K562 (cell line): Measurements from ENCODE around the gene PTPRM. TPM values are rescaled to one million over a fixed set of nuclear protein-coding genes. Genes with fewer than 3 reads are reported as not detected.

Experiments used
- ATAC-seq: fragments of 200-7000 bp; cut with Tn5 transposase; 3 replicates; pipeline ENCODE4 v1.9.1; 2020; ENCODE audit warnings: moderate library complexity
- BruUV-seq: library from RNA; stranded (reverse); fragments of 400-500 nt; replicated peaks from 2 replicates; lab custom pipeline; 2021; lab: Mats Ljungman, UMichigan
- CTCF ChIA-PET: fragments of 300-600 bp; formaldehyde crosslinking; extraction: SDS; loops from one replicate; lab custom pipeline; 2021; ENCODE audit warnings: low intra/inter-chr PET ratio; lab: Yijun Ruan, JAX
- POLR2A ChIA-PET: fragments of 300-600, 350-650 bp; sonication (Branson Sonifier 250); formaldehyde crosslinking; extraction: SDS; loops from one replicate; lab custom pipeline; 2021; ENCODE audit warnings: antibody characterized with exemption, inconsistent platforms; lab: Yijun Ruan, JAX
- DNase-seq, 4 experiments: peaks; one replicate each; pipeline versions ENCODE4 v3.0.0 to v3.0.0-alpha.2; 2011 to 2018; ENCODE audit warnings: low spot score in 3 of 4, mixed read lengths in 3 of 4; ENCODE audit errors: extremely low read depth in 1 of 4
- FAIRE-seq: peaks from 2 replicates; lab custom pipeline; 2011; peaks lifted over from hg19 to GRCh38; lab: Jason Lieb, UNC
- H2AFZ ChIP-seq: 2 replicates; pipeline ENCODE4 v1.6.0; 2011; ENCODE audit warnings: low read depth, low read length, control low read depth, inconsistent platforms
- H3K27ac ChIP-seq: fragments of 200-600 bp; 3 replicates; pipeline ENCODE4 v1.8.0; 2011; ENCODE audit warnings: low read depth, mild to moderate bottlenecking, control low read depth, inconsistent platforms, low read length, moderate library complexity, mixed read lengths; ENCODE audit errors: extremely low read depth
- H3K27me3 ChIP-seq, 2 experiments: fragments of 300-600 bp in 1 of 2; 2 replicates in 1 of 2; 3 replicates in 1 of 2; pipeline versions ENCODE4 v1.6.0 to v1.8.0; 2011; ENCODE audit warnings: inconsistent platforms in 2 of 2, low read length in 2 of 2, mild to moderate bottlenecking in 1 of 2, mixed read lengths in 1 of 2, moderate library complexity in 1 of 2; ENCODE audit not compliant: control insufficient read depth in 2 of 2, insufficient read depth in 2 of 2
- H3K36me3 ChIP-seq: fragments of 300-600 bp; 3 replicates; pipeline ENCODE4 v1.8.0; 2011; ENCODE audit warnings: mild to moderate bottlenecking, low read length, inconsistent platforms; ENCODE audit not compliant: control insufficient read depth, insufficient read depth
- H3K4me1 ChIP-seq, 2 experiments: fragments of 200-600 bp in 1 of 2; replicated peaks in 1 of 2; 2 replicates in 1 of 2; 3 replicates in 1 of 2; pipeline versions ENCODE4 v1.5.1 to v1.8.0; 2011; ENCODE audit warnings: inconsistent platforms in 2 of 2, low read length in 2 of 2, mild to moderate bottlenecking in 1 of 2, mixed read lengths in 1 of 2, moderate library complexity in 1 of 2; ENCODE audit not compliant: control insufficient read depth in 2 of 2, insufficient read depth in 2 of 2
- H3K4me2 ChIP-seq: 2 replicates; pipeline ENCODE4 v1.6.1; 2011; ENCODE audit warnings: low read length, control low read depth, inconsistent platforms, mixed read lengths; ENCODE audit not compliant: insufficient read depth
- H3K4me3 ChIP-seq: fragments of 200-600 bp; sonication (generic), shearing (Covaris generic); 2 replicates; pipeline ENCODE4 v1.5.1; 2016; ENCODE audit warnings: control low read depth, inconsistent platforms
- H3K79me2 ChIP-seq: fragments of 200-600 bp; 3 replicates; pipeline ENCODE4 v1.8.0; 2011; ENCODE audit warnings: low read length, inconsistent platforms; ENCODE audit not compliant: control insufficient read depth, insufficient read depth
- H3K9ac ChIP-seq, 2 experiments: 2 replicates each; pipeline versions ENCODE4 v1.6.0 to v1.6.1; 2011; ENCODE audit warnings: low read depth in 2 of 2, low read length in 2 of 2, control low read depth in 1 of 2, inconsistent platforms in 1 of 2, mild to moderate bottlenecking in 1 of 2, mixed read lengths in 1 of 2; ENCODE audit not compliant: insufficient read depth in 1 of 2
- H3K9me1 ChIP-seq: one replicate; pipeline ENCODE4 v1.6.0; 2011; ENCODE audit warnings: inconsistent platforms, mild to moderate bottlenecking, low read length, moderate library complexity; ENCODE audit not compliant: control insufficient read depth, insufficient read depth
- H3K9me3 ChIP-seq: replicated peaks from 2 replicates; pipeline ENCODE4 v1.5.1; 2011; ENCODE audit warnings: low read depth, low read length, inconsistent platforms; ENCODE audit not compliant: control insufficient read depth, insufficient read depth
- H4K20me1 ChIP-seq: replicated peaks from 2 replicates; pipeline ENCODE4 v1.6.1; 2011; ENCODE audit warnings: low read length, inconsistent platforms, mixed read lengths; ENCODE audit not compliant: control insufficient read depth, insufficient read depth
- ASH1L ChIP-seq: fragments of 450-650 bp; IDR thresholded peaks from 2 replicates; pipeline ENCODE4 v1.6.1; 2018; ENCODE audit warnings: borderline replicate concordance, mild to moderate bottlenecking, low read depth; ENCODE audit not compliant: partially characterized antibody
- BCOR ChIP-seq: fragments of 450-650 bp; IDR thresholded peaks from 2 replicates; pipeline ENCODE4 v1.6.1; 2016
- CBX8 ChIP-seq: fragments of 200-600 bp; sonication (generic); IDR thresholded peaks from 2 replicates; pipeline ENCODE4 v1.6.1; 2012; ENCODE audit warnings: borderline replicate concordance, mixed run types, low read depth, mild to moderate bottlenecking, moderate library complexity, mixed read lengths, low read length, control low read depth, inconsistent platforms; ENCODE audit not compliant: poor library complexity, severe bottlenecking; ENCODE audit errors: extremely low read depth
- EGR1 ChIP-seq: fragments of 450-650 bp; conservative IDR thresholded peaks from 2 replicates; pipeline ENCODE4 v1.6.1; 2017; ENCODE audit warnings: mild to moderate bottlenecking
- HDAC8 ChIP-seq: fragments of 450-650 bp; IDR thresholded peaks from 2 replicates; pipeline ENCODE4 v1.6.1; 2016; ENCODE audit warnings: mild to moderate bottlenecking, missing genetic modification characterization, moderate library complexity, missing compliant biosample characterization
- HNRNPLL ChIP-seq: fragments of 200-400 bp; formaldehyde crosslinking; IDR thresholded peaks from 2 replicates; pipeline ENCODE4 v1.6.1; 2017; ENCODE audit warnings: low read length, low read depth, mild to moderate bottlenecking; ENCODE audit not compliant: poor library complexity, severe bottlenecking
- KLF6 ChIP-seq: fragments of 250-450 bp; sonication (Bioruptor Pico); IDR thresholded peaks from 2 replicates; pipeline ENCODE4 v1.4.0; 2020; ENCODE audit warnings: mild to moderate bottlenecking, moderate library complexity, borderline replicate concordance
- NCOA2 ChIP-seq, 2 experiments: fragments of 450-650 bp; IDR thresholded peaks; 2 replicates each; pipeline ENCODE4 v1.6.1; 2018; ENCODE audit warnings: mild to moderate bottlenecking in 2 of 2, moderate library complexity in 1 of 2; ENCODE audit not compliant: partially characterized antibody in 2 of 2
- PPARD ChIP-seq: fragments of 250-450 bp; sonication (Bioruptor Pico); IDR thresholded peaks from 2 replicates; pipeline ENCODE4 v1.8.0; 2022; ENCODE audit warnings: inconsistent platforms, mild to moderate bottlenecking, moderate library complexity
- SAFB ChIP-seq: fragments of 200-400 bp; formaldehyde crosslinking; IDR thresholded peaks from 2 replicates; pipeline ENCODE4 v1.6.1; 2017; ENCODE audit warnings: low read depth, low read length, borderline replicate concordance
- SMARCE1 ChIP-seq: fragments of 450-650 bp; IDR thresholded peaks from 2 replicates; pipeline ENCODE4 v1.7.1; 2016; ENCODE audit warnings: mild to moderate bottlenecking
- TEAD4 ChIP-seq, 2 experiments: sonication (generic) in 1 of 2; formaldehyde crosslinking in 1 of 2; IDR thresholded peaks; 2 replicates each; pipeline versions ENCODE4 v1.6.1 to v1.8.0; 2012 to 2022; ENCODE audit warnings: borderline replicate concordance in 1 of 2, inconsistent platforms in 1 of 2, low read length in 1 of 2, mild to moderate bottlenecking in 1 of 2, missing genetic modification reagents in 1 of 2
- ZFP30 ChIP-seq: fragments of 250-450 bp; sonication (Bioruptor Pico); IDR thresholded peaks from 2 replicates; pipeline ENCODE4 v1.8.0; 2022; ENCODE audit warnings: moderate library complexity, mild to moderate bottlenecking, inconsistent platforms, borderline replicate concordance
- ZNF184 ChIP-seq: sonication (generic); formaldehyde crosslinking; IDR thresholded peaks from 2 replicates; pipeline ENCODE4 v1.5.0; 2020; ENCODE audit warnings: missing genetic modification reagents
- ZNF408 ChIP-seq: fragments of 250-450 bp; sonication (Bioruptor Pico); IDR thresholded peaks from 2 replicates; pipeline ENCODE4 v1.4.0; 2020; ENCODE audit warnings: low read depth, mild to moderate bottlenecking, moderate library complexity
- ZNF449 ChIP-seq: fragments of 250-450 bp; sonication (Bioruptor Pico); IDR thresholded peaks from 2 replicates; pipeline ENCODE4 v1.8.0; 2022; ENCODE audit warnings: moderate library complexity, mild to moderate bottlenecking, inconsistent platforms
- ZNF644 ChIP-seq: fragments of 200-800 bp; sonication (Bioruptor generic); IDR thresholded peaks from 2 replicates; pipeline ENCODE4 v1.6.1; 2016; ENCODE audit warnings: low read depth, missing genetic modification characterization, missing compliant biosample characterization
- WGBS: fragments of 100-300 bp; shearing (Covaris generic); methylation state at CpG from one replicate; pipeline ENCODE4 v1.1.6; 2016; ENCODE audit warnings: low coverage, mixed read lengths; ENCODE audit not compliant: insufficient coverage; ENCODE audit errors: missing lambda C conversion rate; 5-methylcytosine and 5-hydroxymethylcytosine counted together
- in situ Hi-C: fragments of 300-500 bp; cut with MboI; formaldehyde crosslinking; loops from 4 replicates; pipeline ENCODE4 v1.15.0; 2018; ENCODE audit warnings: inconsistent platforms, mixed read lengths
- intact Hi-C: fragments of 100-400 bp; cut with micrococcal nuclease; formaldehyde crosslinking; loops from 2 replicates; pipeline ENCODE4 v1.14.2; 2022
- polyA plus RNA-seq, 8 experiments: library from polyadenylated mRNA; depleted of rRNA in 4 of 8; stranded (reverse) in 5 of 8; unstranded in 3 of 8; fragments of >200 nt; fragmentation: Nextera tagmentation in 2 of 8; fragmentation: Illumina TruSeq in 1 of 8; extraction: Ambion mirVana in 2 of 8; extraction: Trizol in 1 of 8; gene quantifications; 2 replicates each; pipeline versions ENCODE4 v1.2.1 to v1.2.3, GENCODE V29; 2011 to 2014; ENCODE audit warnings: inconsistent platforms in 1 of 8, missing spikeins in 1 of 8
- total RNA-seq, 7 experiments: library from RNA; depleted of rRNA in 6 of 7; stranded (reverse); fragments of >200 nt in 6 of 7; fragmentation: Illumina TruSeq in 2 of 7; extraction: Trizol in 2 of 7; gene quantifications; 2 replicates each; pipeline versions ENCODE4 v1.2.1 to v1.2.3, GENCODE V29; 2011 to 2021; ENCODE audit warnings: low replicate concordance in 1 of 7
- TF ChIP-seq, protein P1 (sequence below): fragments of 200-400 bp; formaldehyde crosslinking; IDR thresholded peaks from 2 replicates; pipeline ENCODE4 v1.6.1; 2017; ENCODE audit warnings: mild to moderate bottlenecking, low read depth, low read length, moderate library complexity
- TF ChIP-seq, protein P2 (sequence below): fragments of 450-650 bp; IDR thresholded peaks from 2 replicates; pipeline ENCODE4 v1.6.1; 2016; ENCODE audit warnings: antibody characterized with exemption

Gene PTPRM
- total and polyA plus RNA-seq, 9 of the 15 experiments (the other 6 are each of a cell fraction or from before 2014, with no cell fraction given) = 0.03 to 0.16 (median 0.08) TPM; not detected in 3

GRCh38 chr18:8231316-8231715, 664.2 kb downstream of the PTPRM start:
- no peaks in the 10 kb centered on the region for H3K36me3 ChIP-seq
- intact Hi-C loops = no loop called here
- no peak overlapping the region for H2AFZ ChIP-seq
- H3K79me2 ChIP-seq = no peaks in the 10 kb centered on the region
- H3K4me2 ChIP-seq = no peak overlapping the region
- H4K20me1 ChIP-seq = no peaks in the 10 kb centered on the region
- CTCF ChIA-PET = no interaction called here
- POLR2A ChIA-PET = no interaction called here
- no peaks in the 10 kb centered on the region for H3K9me3 ChIP-seq
- no peak overlapping the region for H3K9ac ChIP-seq
- TF ChIP-seq ZNF184 (no peak), KLF6 (CRISPR knock-in tag) (no peak), PPARD (CRISPR knock-in tag) (no peak), TEAD4 (IDR thresholded peaks at IDR 0.05; ENCODE audit: low read length) (no peak), TEAD4 (CRISPR knock-in tag; IDR thresholded peaks at IDR 0.05; ENCODE audit: borderline replicate concordance) (no peak), NCOA2 (IDR thresholded peaks at IDR 0.05; ENCODE audit: partially characterized antibody in 2 of 2) (no peak), SMARCE1 (no peak), ZFP30 (CRISPR knock-in tag) (no peak), ZNF449 (no peak), HNRNPLL (no peak), CBX8 (no peak), EGR1 (no peak), ZNF644 (no peak), BCOR (no peak), SAFB (no peak), ZNF408 (CRISPR knock-in tag) (no peak), HDAC8 (tag) (no peak), ASH1L (no peak)
- TF ChIP-seq, protein P1, sequence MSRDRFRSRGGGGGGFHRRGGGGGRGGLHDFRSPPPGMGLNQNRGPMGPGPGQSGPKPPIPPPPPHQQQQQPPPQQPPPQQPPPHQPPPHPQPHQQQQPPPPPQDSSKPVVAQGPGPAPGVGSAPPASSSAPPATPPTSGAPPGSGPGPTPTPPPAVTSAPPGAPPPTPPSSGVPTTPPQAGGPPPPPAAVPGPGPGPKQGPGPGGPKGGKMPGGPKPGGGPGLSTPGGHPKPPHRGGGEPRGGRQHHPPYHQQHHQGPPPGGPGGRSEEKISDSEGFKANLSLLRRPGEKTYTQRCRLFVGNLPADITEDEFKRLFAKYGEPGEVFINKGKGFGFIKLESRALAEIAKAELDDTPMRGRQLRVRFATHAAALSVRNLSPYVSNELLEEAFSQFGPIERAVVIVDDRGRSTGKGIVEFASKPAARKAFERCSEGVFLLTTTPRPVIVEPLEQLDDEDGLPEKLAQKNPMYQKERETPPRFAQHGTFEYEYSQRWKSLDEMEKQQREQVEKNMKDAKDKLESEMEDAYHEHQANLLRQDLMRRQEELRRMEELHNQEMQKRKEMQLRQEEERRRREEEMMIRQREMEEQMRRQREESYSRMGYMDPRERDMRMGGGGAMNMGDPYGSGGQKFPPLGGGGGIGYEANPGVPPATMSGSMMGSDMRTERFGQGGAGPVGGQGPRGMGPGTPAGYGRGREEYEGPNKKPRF = no peak
- TF ChIP-seq, protein P2, sequence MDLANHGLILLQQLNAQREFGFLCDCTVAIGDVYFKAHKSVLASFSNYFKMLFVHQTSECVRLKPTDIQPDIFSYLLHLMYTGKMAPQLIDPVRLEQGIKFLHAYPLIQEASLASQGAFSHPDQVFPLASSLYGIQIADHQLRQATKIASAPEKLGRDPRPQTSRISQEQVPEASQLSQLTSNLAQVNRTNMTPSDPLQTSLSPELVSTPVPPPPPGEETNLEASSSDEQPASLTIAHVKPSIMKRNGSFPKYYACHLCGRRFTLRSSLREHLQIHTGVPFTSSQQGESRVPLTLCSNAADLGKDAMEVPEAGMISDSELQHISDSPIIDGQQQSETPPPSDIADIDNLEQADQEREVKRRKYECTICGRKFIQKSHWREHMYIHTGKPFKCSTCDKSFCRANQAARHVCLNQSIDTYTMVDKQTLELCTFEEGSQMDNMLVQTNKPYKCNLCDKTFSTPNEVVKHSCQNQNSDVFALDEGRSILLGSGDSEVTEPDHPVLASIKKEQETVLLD = no peak
- 8% methylated on average over 5 of the region's 5 CpGs for WGBS
- H3K4me1 ChIP-seq = no peaks in the 10 kb centered on the region
- no peak overlapping the region for H3K27ac ChIP-seq
- ATAC-seq (no peak), DNase-seq (no peak), FAIRE-seq (no peak)
- H3K27me3 ChIP-seq = no peaks in the 10 kb centered on the region
- in situ Hi-C loops = no loop called here
- no peaks in the 10 kb centered on the region for H3K9me1 ChIP-seq
- no peak overlapping the region for H3K4me3 ChIP-seq
- BruUV-seq = no TSS peak
